Iris pigment epithelial cell (primary cell): ENCODE data around the gene MLIP.

Experiments
- DNase-seq: peaks from one replicate; pipeline ENCODE4 v3.0.0-alpha.2; 2011; ENCODE audit warnings: low read depth

The MLIP gene

DNA sequence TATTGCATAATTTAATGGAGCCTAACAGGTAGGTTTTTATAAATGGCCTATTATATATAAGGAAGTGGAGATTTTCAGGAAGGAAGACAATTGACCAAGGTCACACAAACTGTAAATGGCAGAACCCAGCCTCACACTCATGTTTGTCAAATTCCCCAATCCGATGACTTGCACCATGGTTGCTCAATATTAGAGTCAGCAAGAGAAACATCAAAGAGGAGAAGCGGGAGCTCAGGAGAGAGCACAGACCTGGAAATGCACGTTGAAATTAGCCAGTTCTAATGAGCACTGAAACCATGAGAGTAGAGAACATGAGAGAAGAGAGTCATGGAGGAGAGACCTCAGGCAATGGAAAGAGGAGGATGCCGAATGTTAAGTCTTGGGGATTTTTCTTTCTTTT lies 13.5 kb upstream of the MLIP start:
- no peak for DNase-seq

DNA sequence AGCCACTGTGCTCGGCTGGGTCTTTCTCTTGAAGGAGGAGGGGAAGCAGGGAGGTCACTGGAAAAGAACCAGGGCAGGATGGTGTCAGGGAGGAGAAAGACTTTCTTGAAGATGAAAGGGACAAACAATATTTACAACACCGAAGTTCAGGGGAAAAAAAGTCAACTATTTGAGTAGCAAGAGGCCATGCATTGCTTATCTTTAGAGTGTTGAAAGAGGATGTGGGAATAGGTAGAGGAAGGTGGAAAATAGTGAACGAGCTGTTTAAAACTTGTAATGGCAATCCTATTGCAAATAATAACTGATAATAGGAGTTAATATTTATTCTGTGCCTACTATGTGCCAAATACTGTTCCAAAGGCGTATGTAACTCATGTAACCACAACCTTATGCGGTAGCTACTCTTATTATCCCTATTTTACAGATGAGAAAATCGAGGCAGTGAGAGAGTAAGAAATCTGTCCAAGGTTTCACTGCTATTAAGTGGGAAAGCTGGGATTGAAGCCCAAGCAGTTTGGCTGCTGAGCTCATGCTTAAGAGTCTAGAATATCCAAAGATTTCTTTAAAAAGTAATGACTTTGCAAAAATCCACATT lies 12.7 kb upstream of the MLIP start:
- no peak for DNase-seq

DNA sequence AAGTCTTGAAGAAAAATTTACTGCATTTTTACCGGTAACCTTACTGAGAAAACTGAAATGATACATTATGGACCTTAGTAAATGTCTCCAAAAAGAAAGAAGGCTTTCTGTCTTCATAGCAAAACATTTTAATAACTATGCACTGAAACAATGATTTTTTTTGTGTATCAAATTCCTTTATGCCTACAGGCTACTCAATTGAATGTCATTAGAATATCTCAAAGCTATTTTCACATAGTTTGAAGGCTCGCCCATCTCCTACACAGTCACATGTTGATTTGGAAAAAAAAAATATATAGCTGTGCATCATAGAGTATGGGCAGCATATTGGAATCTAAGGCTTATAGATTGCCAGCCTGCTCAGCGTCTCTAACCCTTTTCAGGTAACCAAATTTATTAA lies 12.0 kb upstream of the MLIP start:
- DNase-seq = no peak

DNA sequence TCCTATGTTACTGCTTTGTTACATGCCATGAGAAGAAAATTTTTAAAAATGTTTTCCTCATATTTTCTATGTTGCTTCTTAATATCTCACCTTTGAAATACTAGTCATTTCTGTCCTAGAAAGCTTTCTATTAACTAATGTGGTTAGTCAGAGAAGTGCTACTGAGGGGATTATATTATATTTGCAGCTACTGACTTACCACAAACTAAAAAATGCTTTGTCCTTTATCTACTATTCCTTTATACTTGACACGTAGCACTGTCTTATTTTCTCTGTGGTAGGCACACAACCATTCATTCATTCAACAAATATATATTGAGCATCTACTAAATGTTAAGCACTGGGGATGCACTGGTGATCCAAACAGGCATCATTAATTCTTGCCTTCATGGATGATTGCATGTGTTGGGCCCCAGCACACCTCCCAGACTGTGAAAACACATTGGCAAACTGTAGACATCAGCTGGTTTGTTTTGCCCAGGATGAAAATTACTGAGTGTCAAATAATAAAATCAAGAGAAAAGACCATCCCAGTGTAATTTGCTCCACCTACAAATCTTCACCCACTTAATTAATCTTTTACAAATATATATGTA lies 10.7 kb upstream of the MLIP start:
- no peak for DNase-seq

DNA sequence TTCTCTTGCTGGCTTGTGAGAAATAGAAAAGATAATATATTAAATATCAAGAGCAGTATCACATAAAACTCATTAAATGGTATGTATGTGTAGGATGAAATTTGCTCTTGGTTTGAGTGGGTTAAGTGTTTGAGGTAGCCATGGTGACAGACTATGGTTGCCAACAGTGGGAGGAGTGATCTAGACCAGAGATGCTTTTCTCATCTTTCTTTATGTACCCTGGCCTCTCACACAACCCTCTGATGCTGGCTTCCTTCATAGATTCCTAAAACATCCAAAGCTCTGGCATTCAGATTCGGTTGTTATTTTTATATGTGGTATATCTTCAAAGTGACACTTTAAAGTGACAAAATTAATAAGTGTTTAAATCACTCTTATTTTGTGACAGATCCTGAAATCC lies 9.0 kb upstream of the MLIP start:
- no peak for DNase-seq

DNA sequence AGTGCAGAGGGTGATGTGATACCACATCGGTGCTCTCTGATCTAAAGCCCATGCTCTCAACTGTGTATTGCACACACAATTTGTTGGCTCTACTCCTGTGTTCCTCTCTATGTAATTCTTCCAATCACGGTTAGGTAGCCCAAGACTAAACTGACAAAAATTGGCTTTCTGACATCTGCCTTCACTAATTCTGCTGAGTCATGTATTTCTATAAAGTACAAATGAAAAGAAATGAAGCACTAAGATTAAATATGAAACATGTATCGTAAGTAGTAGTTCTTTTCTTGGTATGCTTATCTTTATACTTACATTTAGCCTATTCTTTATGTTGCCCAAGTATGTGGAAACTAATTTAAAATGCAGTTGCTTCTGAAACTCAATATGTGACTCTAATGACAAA lies 7.7 kb upstream of the MLIP start:
- no peak for DNase-seq

DNA sequence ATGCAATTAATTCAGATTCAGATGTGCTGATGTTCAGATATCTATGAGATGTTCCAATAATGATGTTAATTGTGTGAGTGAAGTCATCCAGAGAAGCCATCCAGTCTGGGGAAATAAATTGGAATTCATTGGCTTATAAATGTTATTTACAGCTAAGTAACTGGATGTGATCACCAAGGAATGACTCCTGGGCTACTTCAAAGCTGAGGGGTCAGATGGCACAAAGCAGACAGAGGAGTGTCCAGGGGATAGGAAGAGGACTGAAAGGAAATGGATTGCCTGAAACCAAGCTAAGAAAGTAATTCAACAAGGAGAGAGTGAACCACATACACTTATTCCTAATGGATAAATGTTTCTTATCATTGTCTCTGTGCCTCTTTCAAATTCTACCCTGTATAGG lies 4.5 kb upstream of the MLIP start:
- DNase-seq = no peak

DNA sequence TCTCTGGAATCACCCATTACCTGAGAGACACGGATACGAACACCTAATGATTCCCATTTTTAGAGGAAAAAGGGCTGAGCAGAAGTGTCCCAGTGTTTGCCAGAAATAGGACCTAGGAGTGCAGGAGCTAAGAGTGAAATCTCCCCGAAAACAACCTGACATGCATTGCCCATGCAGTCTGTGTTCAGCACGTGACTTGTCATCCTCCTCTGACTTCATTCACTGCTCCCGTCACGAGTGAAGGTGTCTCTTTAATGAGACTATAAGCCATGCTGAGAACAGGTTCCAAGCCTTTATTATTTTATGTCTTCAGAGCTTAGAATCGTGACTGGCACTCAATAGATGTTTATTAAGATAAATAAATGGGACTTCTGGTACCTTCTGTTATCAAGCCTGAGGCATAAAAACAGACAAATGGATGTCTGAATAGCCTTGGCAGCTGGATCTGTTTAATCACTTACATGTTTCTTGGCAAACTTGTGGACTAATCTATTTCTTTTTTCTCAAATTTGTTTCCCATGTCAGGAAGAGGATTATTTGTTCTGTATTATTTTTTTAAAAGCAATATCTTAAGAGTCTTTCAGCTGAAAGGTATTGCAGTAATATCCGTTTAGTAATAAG lies 3.7 kb upstream of the MLIP start:
- DNase-seq = no peak

DNA sequence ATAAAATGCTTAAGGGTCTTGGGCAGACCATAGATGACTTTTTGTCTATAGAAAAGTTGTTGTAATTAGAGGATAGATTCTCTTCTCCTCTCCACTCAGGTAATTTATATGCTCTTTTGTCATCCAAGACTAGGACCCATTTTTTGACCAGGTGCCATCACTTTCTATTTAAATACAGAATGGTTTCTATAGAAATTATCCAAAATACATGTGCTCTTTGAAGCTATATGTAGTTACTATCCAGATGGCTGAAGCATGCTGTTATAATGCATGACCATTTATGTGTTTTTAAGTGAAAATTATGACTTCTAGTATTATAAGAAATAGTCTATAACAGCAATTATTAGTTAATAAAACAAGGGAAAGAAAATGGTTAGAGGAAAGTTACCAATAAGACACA lies 3.0 kb upstream of the MLIP start:
- DNase-seq = no peak

DNA sequence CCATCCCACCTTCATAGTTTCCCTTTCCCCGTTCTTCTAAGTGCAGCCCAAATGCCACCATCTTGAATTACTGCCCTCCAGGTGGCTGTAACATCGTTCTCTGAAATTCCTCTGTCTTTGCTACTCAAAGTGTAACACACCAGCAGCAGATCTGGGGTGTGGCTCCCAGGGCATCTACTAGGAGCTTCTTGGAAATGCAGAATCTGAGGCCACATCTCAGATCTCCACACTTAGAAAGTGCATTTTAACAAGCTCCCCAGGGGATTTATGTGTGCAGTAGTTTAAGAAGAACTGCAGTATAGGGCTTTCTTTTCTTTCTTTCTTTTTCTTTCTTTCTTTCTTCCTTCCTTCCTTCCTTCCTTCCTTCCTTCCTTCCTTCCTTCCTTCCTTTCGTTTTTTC lies 1.7 kb upstream of the MLIP start:
- no peak for DNase-seq

DNA sequence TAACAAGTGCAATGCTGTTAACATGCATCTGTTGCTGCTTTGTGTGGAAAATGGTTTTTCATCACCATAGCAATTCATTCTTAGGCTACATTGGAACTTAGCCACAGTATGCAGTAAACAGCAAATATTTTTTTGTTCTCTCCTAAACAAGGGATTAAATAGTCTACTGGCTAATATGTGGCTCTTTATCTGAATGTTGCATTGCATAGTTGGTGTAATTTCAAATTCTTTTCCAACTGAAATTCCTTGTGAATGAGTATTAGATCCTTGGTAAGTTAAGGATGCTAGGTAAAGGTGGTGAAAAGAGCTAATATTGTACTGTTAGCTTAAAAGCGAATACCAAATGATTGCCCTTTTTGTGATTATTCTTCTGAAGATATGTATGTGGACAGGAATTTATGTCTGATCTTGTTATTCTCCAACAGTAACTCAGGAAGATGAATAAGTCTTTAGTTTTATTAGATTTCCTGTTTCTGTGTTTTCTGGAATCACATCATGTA lies 958 bp downstream of the MLIP start:
- DNase-seq = peak; percentile 33

DNA sequence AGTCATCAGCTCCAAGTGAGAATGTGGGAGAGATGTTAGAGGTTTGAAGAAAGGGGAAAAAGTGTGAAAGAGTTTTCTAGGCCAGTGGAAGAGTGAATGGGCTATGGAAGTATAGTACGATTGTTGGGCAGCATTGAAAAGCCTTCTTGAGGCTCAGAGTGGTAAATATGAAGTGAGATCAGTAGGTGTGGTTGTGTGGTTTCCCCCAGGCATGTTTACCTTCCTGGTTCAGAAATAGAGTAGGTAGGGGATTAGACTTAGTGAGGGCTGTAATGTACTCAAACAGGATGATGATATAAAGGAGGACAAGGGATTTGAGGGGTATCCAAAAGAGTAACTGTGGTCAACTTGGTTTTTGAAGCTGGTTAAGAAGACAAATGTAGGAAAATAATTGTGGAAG lies 3.7 kb downstream of the MLIP start:
- DNase-seq = no peak

DNA sequence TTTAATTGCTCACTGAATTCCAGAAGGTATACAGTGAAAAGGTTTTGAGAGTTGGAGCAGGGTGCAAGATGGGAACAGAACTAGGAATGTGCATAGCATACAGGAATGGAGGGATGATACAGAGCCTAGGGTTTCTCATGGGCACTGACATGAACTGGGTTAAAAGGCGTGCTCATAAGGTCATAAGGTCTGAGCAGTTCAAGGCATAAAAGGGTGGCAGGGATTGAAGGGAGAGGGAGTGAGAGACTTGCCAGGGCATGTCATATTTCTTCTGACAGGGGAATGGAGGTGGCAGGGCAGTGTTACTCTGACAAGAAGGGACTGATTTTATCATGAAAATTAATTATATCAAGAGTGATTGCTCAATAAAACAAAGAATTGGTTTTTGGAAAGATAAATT lies 4.7 kb downstream of the MLIP start:
- no peak for DNase-seq

DNA sequence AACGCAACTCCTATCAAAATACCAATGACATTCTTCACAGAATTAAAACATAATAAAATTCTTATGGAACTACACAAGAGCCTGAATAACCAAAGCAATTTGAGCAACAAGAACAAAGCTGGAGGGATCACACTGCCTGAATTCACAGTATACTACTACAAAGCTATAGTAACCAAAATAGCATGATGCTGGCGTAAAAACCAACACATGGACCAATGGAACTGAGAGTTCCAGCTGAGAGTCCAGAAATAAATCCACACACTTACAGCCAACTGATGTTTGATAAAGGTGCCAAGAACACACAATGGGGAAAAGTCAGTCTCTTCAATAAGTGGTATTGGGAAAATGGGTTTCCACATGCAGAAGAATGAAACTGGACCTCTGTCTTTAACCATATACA lies 6.9 kb downstream of the MLIP start:
- DNase-seq = no peak

DNA sequence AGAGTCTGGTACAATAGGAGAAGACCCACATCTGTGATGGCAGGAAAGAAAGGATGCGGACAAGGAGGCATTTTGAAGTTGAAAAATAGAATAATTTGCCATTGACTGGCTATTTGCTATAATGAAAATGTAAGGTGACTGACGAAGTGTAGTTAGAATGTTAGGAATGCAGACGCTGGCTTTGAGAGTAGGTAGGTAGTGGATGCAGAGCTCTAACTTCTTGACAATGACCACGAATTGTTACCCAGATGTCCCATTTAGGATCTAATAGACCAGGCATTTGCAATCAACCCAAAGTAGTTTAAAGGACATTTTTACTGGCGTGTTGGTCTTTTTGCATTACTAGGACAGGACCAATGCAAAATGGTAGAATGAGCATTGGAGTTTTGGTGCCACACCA lies 14.2 kb downstream of the MLIP start:
- no peak for DNase-seq

DNA sequence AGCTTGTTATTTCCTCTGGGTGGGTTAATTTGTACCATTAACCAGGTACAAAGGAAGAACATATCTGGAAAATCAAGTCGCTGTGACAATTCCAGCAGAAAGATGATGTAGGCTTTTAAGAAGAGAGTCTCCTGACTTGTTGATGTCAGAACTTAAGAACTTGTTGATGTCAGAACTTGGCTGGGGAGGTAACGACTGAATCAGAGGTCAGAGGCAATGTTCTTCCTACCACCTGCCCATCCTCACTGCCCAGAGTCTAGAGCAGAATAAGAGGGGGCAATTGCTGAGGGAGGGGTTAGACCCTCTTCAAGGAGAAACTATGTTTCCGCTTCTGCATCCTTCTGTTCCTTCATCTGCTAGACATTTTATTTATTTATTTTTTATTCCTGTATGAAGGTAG lies 18.9 kb downstream of the MLIP start:
- DNase-seq = no peak

DNA sequence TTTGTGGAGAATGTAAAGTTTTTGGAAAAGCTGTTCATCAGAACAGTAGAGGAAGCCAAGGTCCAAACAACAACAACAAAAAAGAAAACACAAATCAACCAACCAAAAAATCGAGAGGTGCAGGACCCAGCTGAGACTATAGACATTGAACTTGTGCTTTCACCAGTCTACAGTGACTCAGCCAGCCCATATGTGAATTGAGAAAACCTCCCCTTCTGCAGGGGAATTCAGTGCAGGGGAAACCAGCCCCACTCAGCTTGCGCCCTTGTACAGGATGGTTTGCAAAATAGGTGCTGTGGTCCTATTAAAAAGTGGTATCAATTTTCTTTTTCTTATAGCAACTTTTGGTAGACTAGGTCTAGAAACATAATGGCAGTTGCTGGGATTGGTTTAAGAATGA lies 21.3 kb downstream of the MLIP start:
- no peak for DNase-seq

DNA sequence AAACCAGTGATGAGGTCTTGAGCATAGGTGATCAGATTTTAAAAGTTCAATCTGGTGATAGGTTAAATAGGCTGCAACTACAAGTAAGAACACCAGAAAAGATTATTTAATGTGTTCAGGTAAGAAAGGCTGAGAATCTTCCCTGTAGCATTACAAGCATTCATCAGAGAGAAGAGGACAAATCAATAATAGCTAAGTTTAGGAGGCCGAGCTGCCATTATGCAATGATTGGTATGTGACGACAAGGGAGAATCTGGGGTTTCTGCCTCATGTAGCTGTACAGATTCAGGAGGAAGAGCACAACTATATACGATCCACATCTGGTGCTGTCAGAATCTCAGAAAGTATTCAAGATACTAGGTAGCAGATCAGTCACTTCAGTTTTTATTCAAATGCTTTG lies 21.9 kb downstream of the MLIP start:
- no peak for DNase-seq

DNA sequence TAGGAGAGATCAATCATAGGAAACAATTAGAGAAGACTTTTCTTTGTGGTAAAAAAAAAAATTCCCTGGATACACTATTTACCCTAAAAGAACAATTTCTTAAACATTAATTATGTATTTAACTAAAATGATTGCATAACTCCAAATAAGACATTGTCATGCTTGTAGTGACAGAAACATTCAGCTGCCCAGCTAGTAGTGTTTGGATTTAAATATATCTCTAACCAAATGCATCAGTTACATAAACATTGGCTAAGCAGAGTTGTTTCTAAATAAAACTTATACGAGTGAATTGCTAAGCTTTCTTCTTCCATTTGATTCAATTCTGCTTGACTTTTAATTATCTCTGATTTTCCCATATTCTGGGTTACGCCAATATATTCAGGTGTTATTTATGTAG lies 23.7 kb downstream of the MLIP start:
- DNase-seq = peak; percentile 9

DNA sequence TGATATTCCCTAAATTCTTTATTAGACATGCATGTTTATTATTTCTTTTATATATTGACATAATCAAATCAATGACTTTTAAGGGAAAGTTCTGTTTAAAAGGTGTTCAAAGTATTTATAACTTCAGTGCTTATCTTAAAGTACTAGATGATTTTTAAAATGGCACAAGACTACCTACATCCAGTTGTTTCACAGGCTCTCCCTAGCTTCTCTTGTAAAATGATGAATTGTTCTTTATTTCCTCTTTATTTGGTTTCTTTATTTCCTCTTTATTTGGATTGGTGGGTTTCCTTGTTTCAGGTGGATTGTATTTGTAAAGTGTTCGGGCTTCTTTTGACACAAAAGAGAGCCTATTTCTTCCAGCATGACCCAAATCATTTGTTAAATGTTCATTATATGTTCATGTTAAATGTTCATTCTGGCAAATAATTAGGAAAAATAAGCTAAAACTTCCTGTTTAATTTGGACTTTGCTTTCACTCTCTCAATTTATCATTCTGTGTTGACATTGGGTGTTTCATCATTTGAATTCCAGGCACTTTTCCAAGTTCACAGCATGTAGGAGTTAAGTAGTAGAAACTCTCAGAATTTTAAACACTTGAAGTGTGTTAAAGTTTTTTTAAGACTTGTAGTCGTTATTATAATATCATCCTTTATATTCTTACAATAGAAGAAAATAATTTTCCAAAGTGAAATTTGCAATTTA lies 24.6 kb downstream of the MLIP start:
- DNase-seq = peak; percentile 81

DNA sequence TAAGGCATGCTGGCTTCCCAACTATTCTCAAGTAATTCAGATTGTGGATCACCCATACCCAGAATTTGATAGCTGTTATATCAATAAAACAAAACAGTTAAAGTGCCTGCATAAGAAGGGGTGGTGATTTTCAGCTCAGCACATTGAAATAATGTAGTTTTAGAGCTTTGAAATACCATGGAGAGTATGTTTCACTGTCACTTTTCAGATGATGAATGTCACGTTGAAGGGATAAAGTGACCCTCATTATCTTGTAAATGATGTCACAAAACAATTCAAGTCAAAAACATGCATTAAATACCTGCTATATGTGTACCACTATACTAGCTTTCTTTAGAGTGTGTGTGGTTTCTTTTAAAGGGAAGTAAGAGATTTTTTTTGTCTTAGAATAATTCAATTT lies 27.6 kb downstream of the MLIP start:
- DNase-seq = no peak

DNA sequence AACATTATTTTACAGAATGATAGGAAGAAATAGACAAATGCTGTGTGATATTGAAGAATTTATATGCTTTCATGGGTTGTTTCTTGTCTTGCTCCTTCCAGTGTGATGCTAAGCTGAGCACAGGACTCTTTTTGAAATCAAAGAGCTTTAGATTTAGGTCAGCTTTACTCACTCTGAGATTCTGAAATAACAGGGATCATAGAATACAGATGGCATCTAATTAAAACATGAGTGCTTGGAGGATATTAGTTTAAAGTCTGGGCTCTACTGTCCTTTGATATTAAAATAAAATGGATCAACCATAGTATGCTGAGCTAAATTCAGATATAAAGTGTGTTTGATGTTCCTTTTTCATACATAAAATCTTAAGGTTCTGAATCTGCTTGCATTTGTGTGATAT lies 29.6 kb downstream of the MLIP start:
- no peak for DNase-seq

DNA sequence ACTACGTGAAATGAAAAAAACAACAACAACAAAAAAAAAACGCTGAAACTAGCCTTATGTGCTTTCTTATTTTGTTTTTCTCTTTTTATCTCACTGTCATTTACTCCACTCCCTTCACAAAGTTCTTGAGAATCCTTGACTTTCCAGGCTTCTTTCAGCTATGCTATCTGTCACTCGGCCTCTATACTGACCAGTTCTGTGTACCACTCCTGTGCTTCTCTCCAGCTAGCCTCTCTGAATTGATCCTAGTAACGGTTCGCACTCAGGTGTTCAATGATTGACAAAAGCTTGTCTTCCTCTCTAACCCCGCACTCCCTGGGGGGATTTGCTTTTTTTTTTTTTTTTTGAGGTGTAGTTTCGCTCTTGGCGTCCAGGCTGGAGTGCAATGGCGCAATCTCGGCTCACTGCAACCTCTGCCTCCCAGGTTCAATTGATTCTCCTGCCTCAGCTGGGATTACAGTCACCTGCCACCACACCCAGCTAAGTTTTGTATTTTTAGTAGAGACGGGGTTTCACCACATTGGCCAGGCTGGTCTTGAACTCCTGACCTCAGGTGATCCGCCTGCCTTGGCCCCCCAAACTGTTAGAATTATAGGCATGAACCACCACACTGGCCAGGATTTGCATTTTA lies 31.8 kb downstream of the MLIP start:
- DNase-seq = no peak
